Psoas muscle (tissue), 8 donors: ENCODE results near the gene XKR7. TPM values are rescaled to one million over a fixed set of nuclear protein-coding genes. Genes with fewer than 3 reads are reported as not detected.

Source experiments
- ATAC-seq, 4 donors: fragments of 200-7000 bp; cut with Tn5 transposase; one replicate each; pipeline ENCODE4 v1.9.1; 2020; ENCODE audit warnings: moderate library complexity in 3 of 4, mild to moderate bottlenecking in 2 of 4
- DNase-seq, 2 donors: peaks; one replicate each; pipeline ENCODE4 v3.0.0-alpha.2; 2020
- H3K27ac ChIP-seq: fragments of 200-600 bp; one replicate; pipeline ENCODE4 v1.8.0; 2022
- H3K27me3 ChIP-seq, 3 donors: fragments of 200-600 bp in 1 of 3; one replicate each; pipeline versions ENCODE4 v1.6.1 to v1.8.0; 2013 to 2022; ENCODE audit warnings: low read length in 2 of 3, mild to moderate bottlenecking in 2 of 3, moderate library complexity in 1 of 3; ENCODE audit not compliant: insufficient read depth in 3 of 3
- H3K36me3 ChIP-seq, 2 donors: fragments of 200-600 bp in 1 of 2; one replicate each; pipeline versions ENCODE4 v1.6.1 to v1.8.0; 2013 to 2022; ENCODE audit warnings: low read depth in 1 of 2, mild to moderate bottlenecking in 1 of 2, moderate library complexity in 1 of 2; ENCODE audit not compliant: insufficient read depth in 1 of 2
- H3K4me1 ChIP-seq: fragments of 200-600 bp; one replicate; pipeline ENCODE4 v1.8.0; 2022
- H3K4me3 ChIP-seq: fragments of 200-600 bp; one replicate; pipeline ENCODE4 v1.8.0; 2022; ENCODE audit warnings: mild to moderate bottlenecking
- H3K9me3 ChIP-seq: fragments of 200-600 bp; one replicate; pipeline ENCODE4 v1.8.0; 2022
- CTCF ChIP-seq: fragments of 200-600 bp; IDR thresholded peaks from one replicate; pipeline ENCODE4 v1.8.0; 2022; ENCODE audit warnings: antibody characterized with exemption
- WGBS, 3 donors: extraction: QIAGEN DNeasy Blood & Tissue Kit; methylation state at CpG; one replicate each; pipeline versions ENCODE4 v1.1.6 to v1.1.7; 2013; 5-methylcytosine and 5-hydroxymethylcytosine counted together
- intact Hi-C, 2 donors: fragments of 100-400 bp; cut with DNase I; formaldehyde crosslinking; loops; one replicate each; pipeline versions ENCODE4 v1.11.0 to v1.14.2; 2022
- polyA plus RNA-seq, 3 donors: library from polyadenylated mRNA; stranded (reverse); fragments of 200-250 nt; gene quantifications; one replicate each; pipeline ENCODE4 v1.2.3, GENCODE V29; 2013
- total RNA-seq, 4 donors: library from RNA; stranded (reverse); fragmentation: NEBNext Ultra II Directional in 2 of 4; extraction: Animal tissue kit (Norgen Biotek cat#: 25700) in 2 of 4; gene quantifications; one replicate each; pipeline versions ENCODE4 v1.2.1 to v1.2.4, GENCODE V29; 2021 to 2023
- donor health status: healthy with polysubstance abuse.
- donor health status: DM: no; HTN: no; CAD: no; lungs with moderate emphysema.
- donor health status: Bipolar disorder and iron deficiency.
- donor health status: healthy.
- donor health status: DM: yes; HTN: yes; CAD: no.
- donor health status: DM: no; HTN: no; CAD: no.
- donor health status: DM: no; HTN: no; CAD: no.
- donor health status: DM: yes; HTN: yes; CAD: no.

The XKR7 gene
- total and polyA plus RNA-seq, 7 donors = under 0.01 to 0.02 TPM; not detected in 5

- 81 to 87% (median 82%) methylated on average over 10 of the region's 10 CpGs for WGBS, 3 donors
- intact Hi-C loops = no loop called here
- no peaks in the 10 kb centered on the region for H3K9me3 ChIP-seq
Measured at GRCh38 chr20:31933698-31934097, 34.3 kb upstream of the XKR7 start.

GRCh38 chr20:31934491-31934890 lies 33.5 kb upstream of the XKR7 start:
- no peak overlapping the region for H3K27ac ChIP-seq
- DNase-seq (no peak), ATAC-seq (no peak)
- H3K9me3 ChIP-seq = no peaks in the 10 kb centered on the region
- intact Hi-C loops = no loop called here
- 86 to 91% (median 88%) methylated on average over 14 of the region's 14 CpGs for WGBS, 3 donors
- H3K4me3 ChIP-seq = no peak overlapping the region
- H3K36me3 ChIP-seq = no peaks in the 10 kb centered on the region
- H3K4me1 ChIP-seq = no peaks in the 10 kb centered on the region
- TF ChIP-seq CTCF = no peak
- no peaks in the 10 kb centered on the region for H3K27me3 ChIP-seq

More at GRCh38 chr20:31933698-31934097, 34.3 kb upstream of the XKR7 start:
- ATAC-seq (no peak), DNase-seq (no peak)
- H3K36me3 ChIP-seq = no peaks in the 10 kb centered on the region
- no peaks in the 10 kb centered on the region for H3K4me1 ChIP-seq
- H3K4me3 ChIP-seq = no peak overlapping the region
- TF ChIP-seq CTCF = no peak
- no peaks in the 10 kb centered on the region for H3K27me3 ChIP-seq
- no peak overlapping the region for H3K27ac ChIP-seq

- H3K4me3 ChIP-seq = no peak overlapping the region
- H3K9me3 ChIP-seq = no peaks in the 10 kb centered on the region
- WGBS, 3 donors = 60 to 68% (median 66%) methylated on average over 8 of the region's 8 CpGs
- DNase-seq (no peak), ATAC-seq (no peak)
- H3K36me3 ChIP-seq = no peaks in the 10 kb centered on the region
- H3K27ac ChIP-seq = no peak overlapping the region
- intact Hi-C loops = no loop called here
- H3K4me1 ChIP-seq = no peaks in the 10 kb centered on the region
- H3K27me3 ChIP-seq = no peaks in the 10 kb centered on the region
- TF ChIP-seq CTCF = no peak
Measured at GRCh38 chr20:31934968-31935764, 32.8 kb upstream of the XKR7 start.

- no peaks in the 10 kb centered on the region for H3K4me1 ChIP-seq
- no peak for ATAC-seq
- no peaks in the 10 kb centered on the region for H3K36me3 ChIP-seq
- WGBS, 3 donors = 77 to 80% (median 78%) methylated on average over 4 of the region's 4 CpGs
- no peak overlapping the region for H3K4me3 ChIP-seq
- no peak for TF ChIP-seq CTCF
- no peaks in the 10 kb centered on the region for H3K9me3 ChIP-seq
- intact Hi-C loops = no loop called here
- no peak for DNase-seq
- no peaks in the 10 kb centered on the region for H3K27me3 ChIP-seq
- no peak overlapping the region for H3K27ac ChIP-seq
Measured at GRCh38 chr20:31936420-31936819, 31.5 kb upstream of the XKR7 start.

- no peak for TF ChIP-seq CTCF
- no peaks in the 10 kb centered on the region for H3K27me3 ChIP-seq
- peaks cover under 1% of the 10 kb centered on the region for H3K4me1 ChIP-seq
- WGBS, 3 donors = 30 to 60% (median 30%) methylated on average over 1 of the region's 1 CpG
- ATAC-seq = no peak
- no peak overlapping the region for H3K27ac ChIP-seq
- no peaks in the 10 kb centered on the region for H3K9me3 ChIP-seq
- H3K36me3 ChIP-seq = no peaks in the 10 kb centered on the region
- no peak overlapping the region for H3K4me3 ChIP-seq
- intact Hi-C loops = no loop called here
- DNase-seq = no peak
Measured at GRCh38 chr20:31937820-31938219, 30.1 kb upstream of the XKR7 start.
